PC-3 (cell line): Measurements from ENCODE around the gene ZNF425. TPM values are rescaled to one million over a fixed set of nuclear protein-coding genes. Genes with fewer than 3 reads are reported as not detected.

Experiments
- ATAC-seq: fragments of 200-7000 bp; cut with Tn5 transposase; 2 replicates; pipeline ENCODE4 v1.9.1; 2020; ENCODE audit warnings: mild to moderate bottlenecking, moderate library complexity
- BruUV-seq: library from RNA; stranded (reverse); fragments of 400-500 nt; replicated peaks from 2 replicates; lab custom pipeline; 2021; lab: Mats Ljungman, UMichigan
- CTCF ChIA-PET: fragments of 300-600 bp; sonication (Branson Sonifier 250); formaldehyde crosslinking; loops from one replicate; lab custom pipeline; 2022; ENCODE audit warnings: antibody characterized with exemption; lab: Charles Lee
- POLR2A ChIA-PET: fragments of 300-600 bp; sonication (Branson Sonifier 250); formaldehyde crosslinking; loops from one replicate; lab custom pipeline; 2022; ENCODE audit warnings: antibody characterized with exemption; ENCODE audit not compliant: unreplicated experiment; lab: Charles Lee
- DNase-seq: peaks from one replicate; pipeline ENCODE4 v3.0.0-alpha.2; 2015
- H2AFZ ChIP-seq: fragments of 300-600 bp; sonication (generic); 2 replicates; pipeline ENCODE4 v1.6.0; 2016; ENCODE audit warnings: antibody characterized with exemption, low read length
- H3F3A ChIP-seq: fragments of 300-600 bp; sonication (generic); one replicate; pipeline ENCODE4 v1.6.0; 2017; ENCODE audit warnings: antibody characterized with exemption, low read length, control low read depth, mild to moderate bottlenecking; ENCODE audit not compliant: unreplicated experiment
- H3K27ac ChIP-seq: fragments of 300-600 bp; sonication (generic); 2 replicates; pipeline ENCODE4 v1.5.1; 2016; ENCODE audit warnings: mild to moderate bottlenecking, low read length
- H3K27me3 ChIP-seq: fragments of 300-600 bp; sonication (generic); 2 replicates; pipeline ENCODE4 v1.6.1; 2016; ENCODE audit warnings: low read length, mixed read lengths
- H3K36me3 ChIP-seq: fragments of 300-600 bp; sonication (generic); 2 replicates; pipeline ENCODE4 v1.6.1; 2016; ENCODE audit warnings: low read depth, mixed run types, low read length, mixed read lengths
- H3K4me1 ChIP-seq: fragments of 300-600 bp; sonication (generic); 2 replicates; pipeline ENCODE4 v1.5.1; 2016; ENCODE audit warnings: low read length; ENCODE audit not compliant: insufficient read depth
- H3K4me2 ChIP-seq: fragments of 300-600 bp; sonication (generic); 2 replicates; pipeline ENCODE4 v1.6.0; 2016; ENCODE audit warnings: low read length
- H3K4me3 ChIP-seq: fragments of 300-600 bp; sonication (generic); 2 replicates; pipeline ENCODE4 v1.5.1; 2016; ENCODE audit warnings: mild to moderate bottlenecking, low read length, mixed read lengths
- H3K79me2 ChIP-seq: fragments of 300-600 bp; sonication (generic); 2 replicates; pipeline ENCODE4 v1.6.1; 2017; ENCODE audit warnings: low read length, mixed read lengths
- H3K9ac ChIP-seq: fragments of 300-600 bp; sonication (generic); 2 replicates; pipeline ENCODE4 v1.6.0; 2016; ENCODE audit warnings: mild to moderate bottlenecking, low read length
- H3K9me2 ChIP-seq: fragments of 300-600 bp; sonication (generic); replicated peaks from 2 replicates; pipeline ENCODE4 v1.6.1; 2016; ENCODE audit warnings: mixed run types, low read length, mixed read lengths
- H3K9me3 ChIP-seq: fragments of 300-600 bp; sonication (generic); 2 replicates; pipeline ENCODE4 v1.6.1; 2016; ENCODE audit warnings: low read length, mixed read lengths
- H4K20me1 ChIP-seq: fragments of 300-600 bp; sonication (generic); 2 replicates; pipeline ENCODE4 v1.6.1; 2016; ENCODE audit warnings: low read length, mixed read lengths
- CTCF ChIP-seq: fragments of 300-600 bp; sonication (generic); conservative IDR thresholded peaks from 2 replicates; pipeline ENCODE4 v1.5.1; 2017; ENCODE audit warnings: antibody characterized with exemption, low read depth, mild to moderate bottlenecking, low read length
- EZH2 ChIP-seq: fragments of 300-600 bp; sonication (generic); IDR thresholded peaks from one replicate; pipeline ENCODE4 v1.6.1; 2017; ENCODE audit warnings: antibody characterized with exemption, mild to moderate bottlenecking, low read length; ENCODE audit not compliant: unreplicated experiment
- EZH2phosphoT487 ChIP-seq: fragments of 300-600 bp; sonication (generic); IDR thresholded peaks from 2 replicates; pipeline ENCODE4 v1.6.1; 2018; ENCODE audit warnings: mild to moderate bottlenecking, antibody characterized with exemption, low read length, borderline replicate concordance
- intact Hi-C: fragments of 100-400 bp; cut with micrococcal nuclease; formaldehyde crosslinking; loops from 2 replicates; pipeline ENCODE4 v1.9.0; 2023
- total RNA-seq: library from RNA; depleted of rRNA; stranded (reverse); fragments of >200 nt; gene quantifications from 2 replicates; pipeline ENCODE4 v1.2.3, GENCODE V29; 2014

Gene ZNF425
- total RNA-seq, 1 experiment from 2014 or later: 1.6 TPM

- H3K79me2 ChIP-seq: no peaks in the 10 kb centered on the region
- H3K9me2 ChIP-seq: no peaks in the 10 kb centered on the region
- TF ChIP-seq EZH2 (no peak), EZH2phosphoT487 (no peak)
- CTCF ChIA-PET: interaction anchor here (0.6 kb wide), 2 partner anchors 26 to 73 kb away, joined by 3 to 5 read pairs; no protein-coding TSS in a partner anchor
- H3K4me2 ChIP-seq: no peak overlapping the region
- H2AFZ ChIP-seq: no peak overlapping the region
- ATAC-seq (no peak), DNase-seq (no peak)
- no peak overlapping the region for H3K4me3 ChIP-seq
- H3K4me1 ChIP-seq: peaks cover 3% of the 10 kb centered on the region
- H3K9me3 ChIP-seq: no peaks in the 10 kb centered on the region
- H3F3A ChIP-seq: no peaks in the 10 kb centered on the region
- no peak overlapping the region for H3K27ac ChIP-seq
- POLR2A ChIA-PET: no interaction called here
- no peaks in the 10 kb centered on the region for H3K27me3 ChIP-seq
- no peak overlapping the region for H3K9ac ChIP-seq
- BruUV-seq: no TSS peak
- intact Hi-C loops: no loop called here
- H3K36me3 ChIP-seq: peaks cover 20% of the 10 kb centered on the region
- no peaks in the 10 kb centered on the region for H4K20me1 ChIP-seq
Measured at GRCh38 chr7:149166630-149167352, 40.7 kb upstream of the ZNF425 start.

- ATAC-seq (no peak), DNase-seq (no peak)
- Histone ChIP-seq H2AFZ (no peak overlapping the region), H3K4me2 (no peak overlapping the region), H3K9me3 (no peaks in the 10 kb centered on the region), H3F3A (no peaks in the 10 kb centered on the region), H3K9me2 (no peaks in the 10 kb centered on the region), H3K79me2 (no peaks in the 10 kb centered on the region), H3K36me3 (peaks cover 21% of the 10 kb centered on the region), H3K4me1 (no peaks in the 10 kb centered on the region; the same call in none of the 2 replicates), H3K27me3 (no peaks in the 10 kb centered on the region), H3K27ac (no peak overlapping the region), H3K9ac (no peak overlapping the region), H3K4me3 (no peak overlapping the region), H4K20me1 (no peaks in the 10 kb centered on the region)
- intact Hi-C loops: no loop called here
- TF ChIP-seq EZH2phosphoT487 (no peak), EZH2 (no peak), CTCF (no peak)
- ChIA-PET POLR2A (no interaction called here), CTCF (interaction anchor here (0.6 kb wide), 1 partner anchor 25 kb away, joined by 5 read pairs; no protein-coding TSS in a partner anchor)
- BruUV-seq: no TSS peak
Measured at GRCh38 chr7:149166142-149166541, 40.0 kb upstream of the ZNF425 start.

GRCh38 chr7:149161241-149161848 is 35.2 kb upstream of the ZNF425 start:
- intact Hi-C loops: no loop called here
- peaks cover 9% of the 10 kb centered on the region for H3K36me3 ChIP-seq
- POLR2A ChIA-PET: interaction anchor here (0.5 kb wide), 2 partner anchors 14 to 29 kb away, joined by 3 to 4 read pairs; no protein-coding TSS in a partner anchor

More at GRCh38 chr7:149161241-149161848, 35.2 kb upstream of the ZNF425 start:
- BruUV-seq: no TSS peak
- ATAC-seq: peak; percentile 76
- H2AFZ ChIP-seq: no peak overlapping the region
- H3F3A ChIP-seq: no peaks in the 10 kb centered on the region
- no peak overlapping the region for H3K27ac ChIP-seq
- CTCF ChIA-PET: no interaction called here
- H3K9me2 ChIP-seq: no peaks in the 10 kb centered on the region
- no peaks in the 10 kb centered on the region; the same call in none of the 2 replicates for H3K4me1 ChIP-seq
- H3K4me2 ChIP-seq: peak overlapping the region; percentile 29; the same call in 1 of the 2 replicates
- H3K9me3 ChIP-seq: no peaks in the 10 kb centered on the region
- 0 out of 2 replicates have a peak, but pooled peaks cover 3% of the 10 kb centered on the region for H3K79me2 ChIP-seq
- no peak overlapping the region for H3K4me3 ChIP-seq
- no peak overlapping the region for H3K9ac ChIP-seq
- TF ChIP-seq EZH2phosphoT487 (no peak), CTCF (no peak), EZH2 (no peak)
- no peaks in the 10 kb centered on the region for H3K27me3 ChIP-seq
- DNase-seq: peak; percentile 33
- no peaks in the 10 kb centered on the region for H4K20me1 ChIP-seq
